Fibroblast of the aortic adventitia (primary cell): ENCODE data around the gene BNC2. TPM values are rescaled to one million over a fixed set of nuclear protein-coding genes. Genes with fewer than 3 reads are reported as not detected.

Experiments
- DNase-seq: peaks from one replicate; pipeline ENCODE4 v3.0.0-alpha.2; 2010; ENCODE audit warnings: low read depth
- H3K4me3 ChIP-seq: 2 replicates; pipeline ENCODE4 v1.5.1; 2011; ENCODE audit warnings: low read depth, mild to moderate bottlenecking, control low read depth, low read length, moderate library complexity
- CTCF ChIP-seq: IDR thresholded peaks from 2 replicates; pipeline ENCODE4 v1.5.1; 2011; ENCODE audit warnings: mild to moderate bottlenecking, low read length, control low read depth, inconsistent platforms; ENCODE audit not compliant: insufficient read depth
- total RNA-seq: library from RNA; depleted of rRNA; stranded (reverse); fragments of >200 nt; gene quantifications from 2 replicates; pipeline ENCODE4 v1.2.3, GENCODE V29; 2012; ENCODE audit warnings: low replicate concordance

BNC2 gene
- total RNA-seq, 1 donor = 53.3 TPM

DNA sequence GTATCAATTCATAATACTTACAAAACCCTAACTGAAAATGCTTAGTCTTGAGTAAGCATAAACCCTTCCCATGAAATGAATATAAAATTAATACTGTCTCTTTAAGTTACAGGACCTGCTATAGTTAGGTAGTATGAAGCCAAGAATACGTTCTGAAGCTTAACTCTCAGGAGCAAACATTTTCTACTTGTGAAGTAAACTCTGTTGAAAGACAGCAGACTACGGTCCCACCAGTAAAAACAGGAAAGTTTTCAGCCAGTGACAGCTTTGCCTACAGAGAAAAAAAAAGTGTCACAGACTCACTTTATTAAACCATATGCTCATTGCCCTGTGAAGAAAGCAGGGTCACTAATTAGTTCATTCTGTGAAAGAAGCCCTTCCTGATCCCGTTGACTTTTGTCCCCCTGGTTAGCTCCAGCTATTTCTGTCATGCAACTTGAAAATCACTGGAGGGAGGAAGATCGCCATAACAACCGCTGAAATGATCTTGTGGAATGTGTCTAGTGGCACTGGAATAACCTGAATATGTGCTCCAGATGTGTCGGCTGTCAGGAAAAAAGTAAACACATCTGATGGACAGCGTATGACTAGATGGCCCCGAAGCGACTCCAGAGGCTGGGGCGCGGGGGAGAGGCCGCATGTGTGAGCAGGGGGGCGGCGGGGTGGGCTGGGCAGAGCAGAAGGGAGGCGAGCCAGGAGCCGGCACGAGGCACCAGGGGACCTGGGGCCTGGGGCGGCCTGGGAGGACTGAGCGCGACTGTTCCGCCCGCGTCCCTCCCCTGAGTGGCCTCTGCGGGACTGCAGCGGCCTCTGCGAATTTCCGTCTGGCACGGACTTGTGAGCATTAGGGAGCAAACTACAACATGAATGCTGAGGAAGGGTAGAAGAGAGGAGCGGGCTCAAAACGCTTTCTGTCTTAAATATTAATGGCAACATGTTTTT, 41.9 kb downstream of the BNC2 start:
- DNase-seq = peak; percentile 47
- H3K4me3 ChIP-seq = peak overlapping the region; percentile 42
- no peak for TF ChIP-seq CTCF

DNA sequence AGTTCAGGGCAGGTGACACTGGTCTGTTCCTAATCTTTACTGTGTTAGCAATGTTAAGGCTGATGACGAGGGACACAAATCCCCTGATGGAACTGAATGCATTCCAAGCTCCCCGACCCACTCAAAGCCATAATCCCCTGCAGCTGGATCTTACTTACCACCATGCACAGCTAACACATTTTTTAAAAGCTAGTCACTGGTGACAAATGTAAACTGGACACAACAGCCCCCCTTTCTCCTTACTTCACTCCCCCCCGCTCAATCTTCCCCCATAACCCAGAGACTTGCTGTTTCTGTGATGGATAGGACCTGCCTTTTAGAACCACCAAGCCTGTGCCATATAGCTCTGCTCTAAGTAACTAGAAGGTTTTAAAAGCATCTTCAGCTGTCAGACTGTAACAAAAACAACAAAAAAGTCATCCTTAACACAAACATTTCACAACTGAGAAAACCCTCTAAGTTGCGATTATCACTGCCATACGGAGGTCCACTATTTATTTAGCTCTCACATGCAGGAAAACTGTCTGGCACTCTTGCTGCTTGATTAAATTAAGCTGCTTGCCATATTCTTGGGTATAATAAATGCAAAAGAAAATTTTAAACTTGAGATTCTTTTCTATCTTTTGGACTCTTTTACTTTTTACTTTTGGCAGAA, 44.4 kb downstream of the BNC2 start:
- peak; percentile 64 for DNase-seq
- no peak for TF ChIP-seq CTCF
- H3K4me3 ChIP-seq = no peak overlapping the region

GRCh38 chr9:16825331-16825725, 45.1 kb downstream of the BNC2 start:
- TF ChIP-seq CTCF = no peak
- H3K4me3 ChIP-seq = no peak overlapping the region
- peak; percentile 57 for DNase-seq

DNA sequence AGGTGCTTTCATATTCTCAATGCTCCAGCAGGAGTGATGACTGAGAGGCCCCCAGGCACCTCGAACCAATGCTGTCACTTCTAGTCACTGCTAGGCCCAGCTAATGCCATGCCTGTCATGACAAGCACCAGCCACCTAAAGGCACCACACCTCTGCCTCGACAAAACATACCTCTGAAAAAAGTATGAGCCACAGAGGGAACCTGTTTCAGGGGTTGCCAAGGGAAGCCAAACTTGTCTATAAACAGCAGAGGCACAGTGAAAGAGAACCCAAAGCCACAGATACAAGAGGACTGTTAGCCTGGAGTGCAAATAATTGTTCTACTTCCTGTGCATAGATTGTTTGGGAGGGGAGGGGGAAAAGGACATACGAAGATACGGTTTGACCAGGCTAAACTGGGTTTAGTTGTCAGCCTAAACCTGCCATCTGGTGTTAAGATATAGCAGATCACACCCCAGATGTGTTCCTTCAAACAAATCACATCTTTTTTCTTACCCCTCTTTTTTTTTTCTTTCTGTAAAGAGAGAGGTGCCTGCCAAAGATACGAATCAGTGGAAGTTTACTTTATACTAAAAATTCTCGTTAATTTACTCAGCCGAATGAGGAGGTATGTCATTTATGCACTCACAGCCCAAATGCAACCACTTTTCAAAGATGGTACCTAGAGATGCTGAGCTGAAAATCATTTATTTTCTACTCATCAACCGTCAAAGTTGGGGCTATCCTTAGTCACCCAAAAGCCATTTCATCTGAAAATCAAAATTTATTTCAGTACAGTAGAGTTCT, 45.7 kb downstream of the BNC2 start:
- TF ChIP-seq CTCF = no peak
- DNase-seq = peak; percentile 62
- no peak overlapping the region for H3K4me3 ChIP-seq

GRCh38 chr9:16823906-16824305, 46.6 kb downstream of the BNC2 start:
- no peak overlapping the region for H3K4me3 ChIP-seq
- no peak for DNase-seq
- no peak for TF ChIP-seq CTCF

GRCh38 chr9:16821344-16821743, 49.1 kb downstream of the BNC2 start:
- H3K4me3 ChIP-seq = no peak overlapping the region

More at GRCh38 chr9:16821344-16821743, 49.1 kb downstream of the BNC2 start:
- TF ChIP-seq CTCF = no peak
- no peak for DNase-seq
